Mammary epithelial cell (primary cell): ENCODE results near the gene ISLR.

Experiments
- EZH2 ChIP-seq: IDR thresholded peaks from 2 replicates; pipeline ENCODE4 v1.6.1; 2012; ENCODE audit warnings: low read length, inconsistent platforms, borderline replicate concordance
- TF ChIP-seq, protein P1 (sequence below), 2 donors: IDR thresholded peaks in 1 of 2; conservative IDR thresholded peaks in 1 of 2; 2 replicates each; pipeline ENCODE4 v1.5.1; 2011 to 2012; ENCODE audit warnings: inconsistent platforms in 2 of 2, low read length in 2 of 2, mild to moderate bottlenecking in 2 of 2, control low read depth in 1 of 2, low read depth in 1 of 2; ENCODE audit not compliant: insufficient read depth in 1 of 2; ENCODE audit errors: extremely low read depth in 1 of 2

DNA sequence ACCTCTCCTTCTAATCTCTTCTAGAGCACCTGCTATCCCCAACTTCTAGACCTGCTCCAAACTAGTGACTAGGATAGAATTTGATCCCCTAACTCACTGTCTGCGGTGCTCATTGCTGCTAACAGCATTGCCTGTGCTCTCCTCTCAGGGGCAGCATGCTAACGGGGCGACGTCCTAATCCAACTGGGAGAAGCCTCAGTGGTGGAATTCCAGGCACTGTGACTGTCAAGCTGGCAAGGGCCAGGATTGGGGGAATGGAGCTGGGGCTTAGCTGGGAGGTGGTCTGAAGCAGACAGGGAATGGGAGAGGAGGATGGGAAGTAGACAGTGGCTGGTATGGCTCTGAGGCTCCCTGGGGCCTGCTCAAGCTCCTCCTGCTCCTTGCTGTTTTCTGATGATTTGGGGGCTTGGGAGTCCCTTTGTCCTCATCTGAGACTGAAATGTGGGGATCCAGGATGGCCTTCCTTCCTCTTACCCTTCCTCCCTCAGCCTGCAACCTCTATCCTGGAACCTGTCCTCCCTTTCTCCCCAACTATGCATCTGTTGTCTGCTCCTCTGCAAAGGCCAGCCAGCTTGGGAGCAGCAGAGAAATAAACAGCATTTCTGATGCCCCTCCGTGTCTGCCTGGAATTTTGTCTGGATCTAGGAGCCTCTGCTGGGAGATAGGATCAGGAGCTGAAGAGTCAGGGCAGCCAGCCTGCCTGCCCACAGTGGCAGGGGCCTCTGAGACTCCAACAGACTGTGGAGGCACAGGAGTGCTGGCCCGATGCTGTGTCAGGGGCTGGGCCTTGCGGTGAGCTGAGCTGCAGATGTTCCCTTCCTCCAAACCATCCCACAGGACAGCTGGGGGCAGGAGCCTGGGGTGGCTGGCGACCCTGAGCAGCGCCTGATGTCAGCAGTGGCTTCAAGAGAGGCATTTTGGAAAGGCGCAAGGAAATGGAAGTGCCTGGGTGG is 3.0 kb downstream of the ISLR start:
- TF ChIP-seq, protein P1, sequence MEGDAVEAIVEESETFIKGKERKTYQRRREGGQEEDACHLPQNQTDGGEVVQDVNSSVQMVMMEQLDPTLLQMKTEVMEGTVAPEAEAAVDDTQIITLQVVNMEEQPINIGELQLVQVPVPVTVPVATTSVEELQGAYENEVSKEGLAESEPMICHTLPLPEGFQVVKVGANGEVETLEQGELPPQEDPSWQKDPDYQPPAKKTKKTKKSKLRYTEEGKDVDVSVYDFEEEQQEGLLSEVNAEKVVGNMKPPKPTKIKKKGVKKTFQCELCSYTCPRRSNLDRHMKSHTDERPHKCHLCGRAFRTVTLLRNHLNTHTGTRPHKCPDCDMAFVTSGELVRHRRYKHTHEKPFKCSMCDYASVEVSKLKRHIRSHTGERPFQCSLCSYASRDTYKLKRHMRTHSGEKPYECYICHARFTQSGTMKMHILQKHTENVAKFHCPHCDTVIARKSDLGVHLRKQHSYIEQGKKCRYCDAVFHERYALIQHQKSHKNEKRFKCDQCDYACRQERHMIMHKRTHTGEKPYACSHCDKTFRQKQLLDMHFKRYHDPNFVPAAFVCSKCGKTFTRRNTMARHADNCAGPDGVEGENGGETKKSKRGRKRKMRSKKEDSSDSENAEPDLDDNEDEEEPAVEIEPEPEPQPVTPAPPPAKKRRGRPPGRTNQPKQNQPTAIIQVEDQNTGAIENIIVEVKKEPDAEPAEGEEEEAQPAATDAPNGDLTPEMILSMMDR (conservative IDR thresholded peaks at IDR 0.05 in 1 of 2, IDR thresholded peaks at IDR 0.05 in 1 of 2; ENCODE audit: extremely low read depth in 1 of 2, insufficient read depth in 1 of 2, low read depth in 1 of 2, low read length in 2 of 2) = no peak
- TF ChIP-seq EZH2 = no peak
